Nephron (organoid): ENCODE results near the gene POLR3C.

ENCODE experiments used
- H3K27ac Mint-ChIP-seq, 3 experiments: 2 replicates each; pipeline ENCODE4 v1.8.0; 2020; ENCODE audit warnings: mixed read lengths in 3 of 3, mild to moderate bottlenecking in 2 of 3, moderate library complexity in 1 of 3
- H3K27me3 Mint-ChIP-seq: 2 replicates; pipeline ENCODE4 v1.8.0; 2021; ENCODE audit warnings: low read depth, mild to moderate bottlenecking, moderate library complexity, mixed read lengths
- H3K36me3 Mint-ChIP-seq: 2 replicates; pipeline ENCODE4 v1.8.0; 2020; ENCODE audit warnings: low read depth, mixed read lengths
- H3K4me1 Mint-ChIP-seq: 2 replicates; pipeline ENCODE4 v1.8.0; 2020; ENCODE audit warnings: mixed read lengths
- H3K4me3 Mint-ChIP-seq, 3 experiments: 2 replicates each; pipeline ENCODE4 v1.8.0; 2020; ENCODE audit warnings: mild to moderate bottlenecking in 3 of 3, mixed read lengths in 3 of 3, moderate library complexity in 2 of 3
- H3K9me3 Mint-ChIP-seq: 2 replicates; pipeline ENCODE4 v1.8.0; 2020; ENCODE audit warnings: mixed read lengths
- TF ChIP-seq, protein P1 (sequence below), 3 experiments: fragments of 200-600 bp; sonication (generic); IDR thresholded peaks; one replicate each; pipeline ENCODE4 v1.5.0; 2021; ENCODE audit warnings: antibody characterized with exemption in 3 of 3; ENCODE audit not compliant: unreplicated experiment in 3 of 3

POLR3C gene

DNA sequence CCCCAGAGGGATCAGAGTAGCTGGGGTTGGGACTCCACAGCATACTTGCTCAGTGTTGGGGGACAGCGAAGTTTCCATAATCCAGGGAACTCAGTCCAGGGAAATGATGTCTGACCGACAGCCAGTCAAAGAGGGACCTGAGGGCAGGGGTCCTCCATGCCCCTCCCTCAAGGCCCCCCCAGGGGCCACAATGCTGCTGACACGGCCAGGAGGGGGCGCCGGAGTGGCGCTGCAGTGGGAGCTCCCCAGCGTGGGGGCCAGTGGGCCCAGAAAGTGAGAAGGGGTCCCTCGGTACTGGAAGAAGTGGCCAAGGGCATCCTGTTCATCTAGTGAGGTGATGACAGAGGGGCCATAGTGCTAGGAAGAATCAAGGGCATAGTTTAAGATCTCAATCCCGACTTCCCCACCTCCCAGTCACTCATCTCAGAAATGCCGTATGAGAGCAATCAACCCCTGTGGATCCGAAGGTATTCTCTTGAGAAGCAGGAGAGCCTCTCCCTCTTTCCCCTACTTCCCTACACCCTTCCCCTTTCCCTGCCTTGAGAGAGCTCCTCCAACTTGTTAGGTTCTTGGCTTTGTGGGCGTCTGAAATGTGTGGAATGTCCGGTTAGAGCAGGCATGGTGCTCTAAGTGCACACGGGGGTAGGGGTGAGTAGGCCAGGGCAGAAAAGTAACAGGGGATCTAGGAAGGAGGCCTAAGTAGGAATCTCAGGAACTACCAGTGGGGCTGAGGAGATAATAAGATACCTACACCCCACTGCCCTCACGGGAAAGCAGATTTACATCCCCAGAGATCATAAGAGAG, 25.6 kb downstream of the POLR3C start:
- peaks cover 5% of the 10 kb centered on the region for H3K4me1 Mint-ChIP-seq
- H3K36me3 Mint-ChIP-seq = peaks cover 55% of the 10 kb centered on the region
- TF ChIP-seq, protein P1, sequence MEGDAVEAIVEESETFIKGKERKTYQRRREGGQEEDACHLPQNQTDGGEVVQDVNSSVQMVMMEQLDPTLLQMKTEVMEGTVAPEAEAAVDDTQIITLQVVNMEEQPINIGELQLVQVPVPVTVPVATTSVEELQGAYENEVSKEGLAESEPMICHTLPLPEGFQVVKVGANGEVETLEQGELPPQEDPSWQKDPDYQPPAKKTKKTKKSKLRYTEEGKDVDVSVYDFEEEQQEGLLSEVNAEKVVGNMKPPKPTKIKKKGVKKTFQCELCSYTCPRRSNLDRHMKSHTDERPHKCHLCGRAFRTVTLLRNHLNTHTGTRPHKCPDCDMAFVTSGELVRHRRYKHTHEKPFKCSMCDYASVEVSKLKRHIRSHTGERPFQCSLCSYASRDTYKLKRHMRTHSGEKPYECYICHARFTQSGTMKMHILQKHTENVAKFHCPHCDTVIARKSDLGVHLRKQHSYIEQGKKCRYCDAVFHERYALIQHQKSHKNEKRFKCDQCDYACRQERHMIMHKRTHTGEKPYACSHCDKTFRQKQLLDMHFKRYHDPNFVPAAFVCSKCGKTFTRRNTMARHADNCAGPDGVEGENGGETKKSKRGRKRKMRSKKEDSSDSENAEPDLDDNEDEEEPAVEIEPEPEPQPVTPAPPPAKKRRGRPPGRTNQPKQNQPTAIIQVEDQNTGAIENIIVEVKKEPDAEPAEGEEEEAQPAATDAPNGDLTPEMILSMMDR (IDR thresholded peaks at IDR 0.05; ENCODE audit: unreplicated experiment in 3 of 3) = peak in 1 of 3 experiments; percentile 21
- no peaks in the 10 kb centered on the region for H3K27me3 Mint-ChIP-seq
- H3K27ac Mint-ChIP-seq = peak overlapping the region in 1 of 3 experiments; percentile 43
- no peak overlapping the region for H3K4me3 Mint-ChIP-seq
- H3K9me3 Mint-ChIP-seq = no peaks in the 10 kb centered on the region

DNA sequence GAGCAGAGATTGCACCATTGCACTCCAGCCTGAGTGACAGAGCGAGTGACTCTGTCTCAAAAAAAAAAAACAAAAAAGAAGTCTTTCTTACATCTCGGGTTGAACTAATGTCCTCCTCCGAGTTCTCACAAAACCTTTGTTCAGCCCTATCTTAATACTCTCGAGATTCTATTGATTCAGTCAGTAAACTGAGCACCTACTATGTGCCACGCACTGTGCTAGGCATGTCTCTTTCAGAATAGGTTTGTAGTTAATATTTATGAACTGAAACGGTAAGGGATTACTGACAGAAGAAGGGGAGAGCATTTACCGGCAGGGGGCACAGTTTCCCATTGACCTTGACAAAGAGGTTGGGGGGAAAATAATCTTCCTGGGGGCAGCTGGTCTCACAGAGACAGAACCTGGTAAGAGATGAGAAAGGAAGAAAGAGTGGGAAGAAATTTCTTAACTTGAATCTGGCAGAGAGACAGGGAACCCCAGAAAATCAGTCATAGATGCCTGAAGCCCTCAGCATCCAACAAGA, 31.5 kb downstream of the POLR3C start:
- Mint-ChIP-seq H3K27ac (no peak overlapping the region), H3K36me3 (peaks cover 53% of the 10 kb centered on the region), H3K4me3 (peak overlapping the region; percentile 62 to 99 (median 62)), H3K9me3 (no peaks in the 10 kb centered on the region), H3K27me3 (no peaks in the 10 kb centered on the region), H3K4me1 (peaks cover 6% of the 10 kb centered on the region)
- TF ChIP-seq, protein P1 (IDR thresholded peaks at IDR 0.05; ENCODE audit: unreplicated experiment in 3 of 3) = no peak

DNA sequence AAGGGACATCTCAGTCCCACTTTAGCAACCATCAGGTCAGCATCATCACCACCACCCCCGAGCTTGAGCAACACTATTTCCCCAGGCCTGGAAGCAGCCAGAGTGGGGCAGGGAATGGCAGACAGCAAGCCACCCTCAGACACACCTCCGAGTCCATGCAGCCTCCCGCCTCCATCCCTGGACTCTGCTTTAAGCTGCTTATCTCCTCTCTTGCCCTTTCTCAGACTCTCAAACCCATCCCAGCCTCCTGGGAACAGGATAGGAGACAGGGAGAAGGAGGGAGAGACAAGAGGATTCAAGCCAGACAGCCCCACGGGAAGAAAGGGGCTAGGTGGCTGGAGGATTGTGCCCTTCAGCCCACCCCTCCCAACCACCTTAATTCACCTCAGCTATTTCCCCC, 33.2 kb downstream of the POLR3C start:
- Mint-ChIP-seq H3K36me3 (peaks cover 42% of the 10 kb centered on the region), H3K4me1 (peaks cover 6% of the 10 kb centered on the region), H3K4me3 (peak overlapping the region; percentile 59 to 99 (median 62)), H3K9me3 (no peaks in the 10 kb centered on the region), H3K27ac (no peak overlapping the region), H3K27me3 (no peaks in the 10 kb centered on the region)
- TF ChIP-seq, protein P1 (IDR thresholded peaks at IDR 0.05; ENCODE audit: unreplicated experiment in 3 of 3) = no peak

DNA sequence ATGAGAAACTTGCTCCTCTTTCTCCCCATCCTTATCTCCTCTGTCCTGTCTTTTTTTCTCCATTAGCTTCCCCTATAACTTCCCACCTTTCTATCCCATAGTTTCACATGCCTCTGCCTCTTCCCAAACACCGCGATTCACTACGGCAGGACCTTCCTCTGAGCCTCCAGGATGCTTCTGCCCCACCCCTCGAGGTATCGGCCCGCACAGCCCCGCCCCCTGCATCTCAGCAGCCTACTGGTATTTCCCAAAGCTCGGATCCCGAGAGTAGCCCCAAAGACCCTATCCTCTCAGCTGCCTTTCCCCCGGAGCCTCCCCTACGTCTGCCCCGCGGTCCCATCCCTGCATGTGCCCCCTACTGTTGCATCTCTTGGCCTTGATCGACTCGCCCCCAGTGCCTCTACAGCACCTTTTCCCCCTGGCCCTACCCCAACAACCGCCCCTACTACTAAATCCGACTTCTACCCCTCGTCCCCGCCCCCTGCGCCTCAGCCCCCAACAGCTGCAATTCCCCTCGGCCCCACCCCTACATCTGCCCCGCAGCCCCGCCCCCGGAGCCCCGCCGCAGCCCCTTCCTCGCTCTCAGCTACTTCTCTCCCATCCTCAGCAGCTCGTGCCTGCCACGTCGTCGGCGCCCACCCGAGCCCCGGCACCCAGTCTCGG, 34.4 kb downstream of the POLR3C start:
- H3K27ac Mint-ChIP-seq = peak overlapping the region; percentile 96 to 98 (median 97)
- H3K36me3 Mint-ChIP-seq = peaks cover 34% of the 10 kb centered on the region
- H3K9me3 Mint-ChIP-seq = no peaks in the 10 kb centered on the region
- H3K4me1 Mint-ChIP-seq = peaks cover 11% of the 10 kb centered on the region
- H3K27me3 Mint-ChIP-seq = no peaks in the 10 kb centered on the region
- H3K4me3 Mint-ChIP-seq = peak overlapping the region; percentile 93 to 99 (median 98)
- TF ChIP-seq, protein P1 (IDR thresholded peaks at IDR 0.05; ENCODE audit: unreplicated experiment in 3 of 3) = no peak

DNA sequence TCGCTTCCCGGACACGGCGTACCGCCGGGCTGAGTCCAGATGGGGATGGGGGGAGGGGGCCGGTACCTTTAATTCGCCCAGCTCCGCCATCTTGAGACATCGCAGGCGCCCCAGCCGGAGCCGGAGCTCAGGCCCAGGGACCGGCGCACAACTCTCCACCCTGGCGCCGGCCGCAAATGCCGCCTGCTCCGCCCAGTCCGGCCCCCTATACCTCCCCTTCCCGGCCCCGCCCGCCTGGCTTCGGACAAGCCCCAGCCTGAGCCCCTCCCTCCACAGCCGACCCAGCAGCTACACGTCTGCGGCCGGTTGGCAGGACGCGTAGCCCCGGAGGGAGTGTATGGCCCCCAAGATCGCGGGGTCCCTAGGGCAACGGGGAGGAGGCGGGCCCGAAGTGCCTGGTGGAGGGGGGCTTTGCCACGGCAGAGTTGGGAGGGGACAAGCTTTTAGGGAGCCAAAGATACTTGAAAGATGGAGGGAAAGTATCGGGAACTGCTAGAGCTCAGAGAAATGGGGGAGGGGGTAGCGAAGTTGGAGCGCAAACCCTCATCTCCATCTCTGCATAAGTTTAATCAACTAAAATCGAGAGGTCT, 35.0 kb downstream of the POLR3C start, which contains the start of gene PIAS3:
TSS of gene PIAS3 (minus strand) at position 181 of the 590 bp plus-strand sequence. CDS start at position 90, 91 bp downstream.
- TF ChIP-seq, protein P1 (IDR thresholded peaks at IDR 0.05; ENCODE audit: unreplicated experiment in 3 of 3) = no peak
- peaks cover 14% of the 10 kb centered on the region for H3K4me1 Mint-ChIP-seq
- no peaks in the 10 kb centered on the region for H3K9me3 Mint-ChIP-seq
- H3K27ac Mint-ChIP-seq = peak within 1 kb of the TSS; percentile 96 to 98 (median 97)
- peak within 1 kb of the TSS; percentile 93 to 99 (median 98) for H3K4me3 Mint-ChIP-seq
- H3K36me3 Mint-ChIP-seq = peaks cover 27% of the 10 kb centered on the region
- no peaks in the 10 kb centered on the region for H3K27me3 Mint-ChIP-seq
